OCI-LY7 (cell line): ENCODE results near the gene MLANA.

ENCODE experiments used
- CTCF ChIP-seq: fragments of 200-600 bp; sonication (generic); conservative IDR thresholded peaks from 2 replicates; pipeline ENCODE4 v1.5.1; 2014; ENCODE audit warnings: mild to moderate bottlenecking, antibody characterized with exemption, low read length, moderate library complexity, mixed read lengths
- EZH2phosphoT487 ChIP-seq: fragments of 200-600 bp; sonication (generic); IDR thresholded peaks from 2 replicates; pipeline ENCODE4 v1.6.1; 2018; ENCODE audit warnings: low read depth, borderline replicate concordance, mild to moderate bottlenecking, mixed run types, antibody characterized with exemption, low read length, moderate library complexity, mixed read lengths

- TF ChIP-seq CTCF (no peak), EZH2phosphoT487 (no peak)
Measured at GRCh38 chr9:5947912-5948311, 57.2 kb downstream of the MLANA start.
